Activated naive CD4-positive, alpha-beta T cell treated with anti-CD3 and anti-CD28 coated beads, Interleukin-2, amount 50 U/mL, for 72 hours (primary cell): Measurements from ENCODE around the gene EMC9. TPM values are rescaled to one million over a fixed set of nuclear protein-coding genes. Genes with fewer than 3 reads are reported as not detected.

Experiments used
- ATAC-seq, 2 donors: fragments of 150-1000 bp; cut with Tn5 transposase; 2 replicates each; pipeline ENCODE4 v1.10.0; 2021; ENCODE audit warnings: mild to moderate bottlenecking in 2 of 2, moderate library complexity in 2 of 2
- DNase-seq, 2 donors: peaks; one replicate each; pipeline ENCODE4 v3.0.0; 2021 to 2022; ENCODE audit warnings: low spot score in 2 of 2
- H3K27ac Mint-ChIP-seq, 2 donors: one replicate each; pipeline ENCODE4 v1.8.0; 2022; ENCODE audit warnings: mild to moderate bottlenecking in 2 of 2, mixed read lengths in 2 of 2
- H3K36me3 Mint-ChIP-seq, 2 donors: one replicate each; pipeline ENCODE4 v1.8.0; 2022; ENCODE audit warnings: mixed read lengths in 2 of 2
- H3K9me3 Mint-ChIP-seq, 2 donors: one replicate each; pipeline ENCODE4 v1.8.0; 2022; ENCODE audit warnings: mixed read lengths in 2 of 2
- total RNA-seq, 2 donors: library from RNA; stranded (reverse); gene quantifications; one replicate each; pipeline ENCODE4 v1.2.3, GENCODE V29; 2022

The EMC9 gene
- total RNA-seq, 2 donors from 2014 or later, result 36.8 to 64.2 TPM

- DNase-seq (no peak), ATAC-seq (no peak)
- Mint-ChIP-seq H3K27ac (peak overlapping the region; percentile 100), H3K9me3 (no peaks in the 10 kb centered on the region), H3K36me3 (peaks cover 33 to 67% of the 10 kb centered on the region in 2 donors)
Observed at GRCh38 chr14:24159777-24160498, 18.5 kb upstream of the EMC9 start.

GRCh38 chr14:24157331-24157730, 15.9 kb upstream of the EMC9 start:
- ATAC-seq, result no peak
- peak overlapping the region; percentile 19 to 83 for H3K27ac Mint-ChIP-seq
- H3K9me3 Mint-ChIP-seq, result no peaks in the 10 kb centered on the region
- peaks cover 21 to 45% of the 10 kb centered on the region in 2 donors for H3K36me3 Mint-ChIP-seq
- DNase-seq, result no peak

- ATAC-seq (no peak), DNase-seq (no peak)
- Mint-ChIP-seq H3K9me3 (no peaks in the 10 kb centered on the region), H3K27ac (peak overlapping the region; percentile 19 to 78), H3K36me3 (peaks cover 16 to 40% of the 10 kb centered on the region in 2 donors)
Observed at GRCh38 chr14:24156840-24157239, 15.4 kb upstream of the EMC9 start.

- peak overlapping the region in 1 of 2 donors; percentile 72 for H3K27ac Mint-ChIP-seq
- DNase-seq (no peak), ATAC-seq (no peak)
- H3K36me3 Mint-ChIP-seq, result peaks cover 0 to 31% of the 10 kb centered on the region in 2 donors
- no peaks in the 10 kb centered on the region for H3K9me3 Mint-ChIP-seq
Observed at GRCh38 chr14:24155100-24155499, 13.7 kb upstream of the EMC9 start.

GRCh38 chr14:24151404-24152080, 10.2 kb upstream of the EMC9 start:
- Mint-ChIP-seq H3K27ac (peak overlapping the region in 1 of 2 donors; percentile 82), H3K9me3 (no peaks in the 10 kb centered on the region)
- DNase-seq, result no peak

GRCh38 chr14:24150993-24151392, 9.6 kb upstream of the EMC9 start:
- Mint-ChIP-seq H3K9me3 (no peaks in the 10 kb centered on the region), H3K36me3 (peaks cover 23 to 42% of the 10 kb centered on the region in 2 donors), H3K27ac (peak overlapping the region in 1 of 2 donors; percentile 82)
- DNase-seq, result no peak
- ATAC-seq, result no peak

More at GRCh38 chr14:24151404-24152080, 10.2 kb upstream of the EMC9 start:
- ATAC-seq, result no peak
- H3K36me3 Mint-ChIP-seq, result peaks cover 18 to 37% of the 10 kb centered on the region in 2 donors

GRCh38 chr14:24150567-24150966, 9.2 kb upstream of the EMC9 start:
- Mint-ChIP-seq H3K9me3 (no peaks in the 10 kb centered on the region), H3K27ac (no peak overlapping the region), H3K36me3 (peaks cover 28 to 42% of the 10 kb centered on the region in 2 donors)
- ATAC-seq (no peak), DNase-seq (no peak)

GRCh38 chr14:24150061-24150460, 8.7 kb upstream of the EMC9 start:
- ATAC-seq (no peak), DNase-seq (no peak)
- peaks cover 33 to 43% of the 10 kb centered on the region in 2 donors for H3K36me3 Mint-ChIP-seq
- H3K27ac Mint-ChIP-seq, result peak overlapping the region in 1 of 2 donors; percentile 96
- no peaks in the 10 kb centered on the region for H3K9me3 Mint-ChIP-seq

GRCh38 chr14:24149302-24149969, 8.0 kb upstream of the EMC9 start:
- no peak for DNase-seq
- Mint-ChIP-seq H3K36me3 (peaks cover 39 to 49% of the 10 kb centered on the region in 2 donors), H3K27ac (peak overlapping the region; percentile 95 to 96), H3K9me3 (no peaks in the 10 kb centered on the region)
- ATAC-seq, result no peak

- Mint-ChIP-seq H3K9me3 (no peaks in the 10 kb centered on the region), H3K27ac (peak overlapping the region; percentile 95 to 96), H3K36me3 (peaks cover 51 to 60% of the 10 kb centered on the region in 2 donors)
- DNase-seq (no peak), ATAC-seq (no peak)
Observed at GRCh38 chr14:24147761-24148428, 6.5 kb upstream of the EMC9 start.

GRCh38 chr14:24146978-24147760, 5.8 kb upstream of the EMC9 start, which contains the start of gene RNF31:
TSS of gene RNF31 (plus strand) at chr14:24147498. CDS start at chr14:24147699, 201 bp downstream.
- peak; percentile 87 to 89 for ATAC-seq
- peak; percentile 97 for DNase-seq
- peak within 1 kb of the TSS; percentile 96 to 99 for H3K27ac Mint-ChIP-seq
- peaks cover 54 to 67% of the 10 kb centered on the region in 2 donors for H3K36me3 Mint-ChIP-seq
- no peaks in the 10 kb centered on the region for H3K9me3 Mint-ChIP-seq

- ATAC-seq (peak; percentile 72 to 79), DNase-seq (peak; percentile 94 to 96)
- Mint-ChIP-seq H3K36me3 (peaks cover 59 to 71% of the 10 kb centered on the region in 2 donors), H3K9me3 (no peaks in the 10 kb centered on the region), H3K27ac (peak within 1 kb of the TSS; percentile 96 to 99)
Observed at GRCh38 chr14:24146453-24146977, 5.1 kb upstream of the EMC9 start, which contains the start of gene PSME2. TSS of gene PSME2 (minus strand) at chr14:24146610. CDS start at chr14:24146581, 29 bp downstream.

- Mint-ChIP-seq H3K9me3 (no peaks in the 10 kb centered on the region), H3K27ac (peak overlapping the region; percentile 96 to 99), H3K36me3 (peaks cover 61 to 68% of the 10 kb centered on the region in 2 donors)
- DNase-seq (no peak), ATAC-seq (no peak)
Observed at GRCh38 chr14:24145690-24146452, 4.5 kb upstream of the EMC9 start.

- Mint-ChIP-seq H3K36me3 (peaks cover 62 to 67% of the 10 kb centered on the region in 2 donors), H3K27ac (peak overlapping the region; percentile 77 to 96), H3K9me3 (no peaks in the 10 kb centered on the region)
- DNase-seq, result no peak
- ATAC-seq, result no peak
Observed at GRCh38 chr14:24145219-24145618, 3.8 kb upstream of the EMC9 start.

- Mint-ChIP-seq H3K9me3 (no peaks in the 10 kb centered on the region), H3K36me3 (peaks cover 67 to 69% of the 10 kb centered on the region in 2 donors), H3K27ac (peak overlapping the region; percentile 27 to 65)
- DNase-seq, result no peak
- no peak for ATAC-seq
Observed at GRCh38 chr14:24144451-24144850, 3.1 kb upstream of the EMC9 start.
